A549 treated with GW870086 at 1 μM for 4 hours (cell line): ENCODE results near the gene ZNF441. TPM values are rescaled to one million over a fixed set of nuclear protein-coding genes. Genes with fewer than 3 reads are reported as not detected.

Source experiments
- total RNA-seq: library from RNA; stranded (reverse); fragments of 200-300 nt; extraction: Qiagen RNA extraction; gene quantifications from 5 replicates; pipeline ENCODE4 v1.2.3, GENCODE V29; 2022; ENCODE audit warnings: low read depth

The ZNF441 gene
- not detected in 5 replicates for total RNA-seq

GRCh38 chr19:11766597-11767591, at the start of gene ZNF441:
Gene ZNF441 (plus strand): TSS chr19:11767000. CDS start chr19:11767194, 194 bp downstream.

DNA sequence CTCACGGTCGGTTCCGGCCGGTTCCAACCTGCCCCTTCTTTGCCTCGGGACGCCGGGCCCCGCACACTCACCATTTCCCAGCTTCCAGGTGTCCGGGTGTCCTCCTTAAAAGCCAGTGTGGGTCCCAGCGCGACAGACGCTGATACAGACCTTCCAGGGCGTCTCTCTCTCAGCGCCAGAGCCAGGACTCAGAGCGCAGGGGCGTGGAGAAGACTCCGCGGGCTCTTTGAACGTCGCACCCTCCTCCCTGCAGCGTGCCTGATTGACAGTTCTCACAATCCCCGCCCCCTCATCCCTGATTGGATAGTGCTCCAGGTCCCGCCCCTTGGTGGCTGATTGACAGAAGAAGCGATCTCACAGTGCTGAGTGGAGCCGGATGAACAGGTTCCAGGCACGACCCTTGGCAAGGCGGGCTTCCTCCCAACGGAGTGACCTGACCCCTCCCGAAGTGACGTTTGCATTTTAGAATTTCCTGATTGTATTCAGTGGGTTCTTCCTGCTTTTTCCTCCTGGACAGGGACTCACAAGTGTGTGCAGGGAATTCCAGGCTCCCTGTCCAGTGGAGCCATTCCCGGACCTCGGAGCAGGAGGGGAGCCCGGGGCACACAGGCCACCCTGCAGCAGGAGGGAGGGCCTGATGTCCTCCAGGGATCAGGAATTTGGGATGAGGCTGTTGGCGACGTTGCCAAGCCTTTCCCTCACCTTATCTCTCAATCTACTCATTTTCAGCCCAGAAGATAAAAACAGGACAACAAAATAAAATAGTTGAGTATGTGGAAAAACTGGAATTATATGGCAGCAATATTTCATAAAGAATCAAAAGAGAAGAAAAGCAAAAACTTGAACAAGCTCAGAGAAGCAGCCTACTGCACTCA, 27.8 kb upstream of the ZNF441 start, which contains the start of gene ZNF823:
TSS of gene ZNF823 (minus strand) at position 201 of the 875 bp plus-strand sequence. CDS start at position 74, 127 bp downstream.

GRCh38 chr19:11798391-11799330, 31.9 kb downstream of the ZNF441 start, which contains the start of gene ZNF491:
Gene ZNF491 (plus strand): TSS chr19:11798523. CDS start chr19:11805954, 7,431 bp downstream.

GRCh38 chr19:11814029-11814699, 47.4 kb downstream of the ZNF441 start, which contains the start of gene ZNF440:
Gene ZNF440 (plus strand): TSS chr19:11814273. CDS start chr19:11814448, 175 bp downstream.

Other genes with a start within 250 kb of the ZNF441 start
- 25.8 to 32.7 TPM (median 31.3 TPM) in 5 replicates for gene ECSIT, start 237.9 kb upstream of the ZNF441 start, total RNA-seq
- gene CNN1, start 228.1 kb upstream of the ZNF441 start, total RNA-seq: 0.25 to 0.80 TPM (median 0.48 TPM) in 5 replicates
- gene ELOF1, start 207.8 kb upstream of the ZNF441 start, total RNA-seq: 90.8 to 109 TPM (median 97.1 TPM) in 5 replicates
- gene ACP5, start 189.4 kb upstream of the ZNF441 start, total RNA-seq: 0.26 to 0.55 TPM (median 0.39 TPM) in 4 of 5 replicates, not detected in the other
- gene ZNF627, start 169.5 kb upstream of the ZNF441 start, total RNA-seq: 2.0 to 5.0 TPM (median 3.8 TPM) in 5 replicates
- 2.0 to 3.4 TPM (median 2.6 TPM) in 5 replicates for gene ZNF823, start 28.1 kb upstream of the ZNF441 start, total RNA-seq
- gene ZNF491, start 31.5 kb downstream of the ZNF441 start, total RNA-seq: not detected in 5 replicates
- 0.05 to 0.21 TPM (median 0.12 TPM) in 3 of 5 replicates, not detected in the others for gene ZNF440, start 47.3 kb downstream of the ZNF441 start, total RNA-seq
- gene ZNF439, start 81.7 kb downstream of the ZNF441 start, total RNA-seq: not detected in 5 replicates
- not detected in 5 replicates for gene ZNF69, start 120.8 kb downstream of the ZNF441 start, total RNA-seq
- 0.17 to 0.32 TPM (median 0.18 TPM) in 5 replicates for gene ZNF700, start 158.1 kb downstream of the ZNF441 start, total RNA-seq
- gene ZNF763, start 198.0 kb downstream of the ZNF441 start, total RNA-seq: not detected in 5 replicates